ENCODE results near the gene PIGP. TPM values are rescaled to one million over a fixed set of nuclear protein-coding genes. Genes with fewer than 3 reads are reported as not detected.
"Not testable (repeated sequence)": the region's sequence is repeated elsewhere in the genome, so short reads cannot be mapped to it uniquely, and the experiment has no call there.

Gene PIGP
- total RNA-seq, 2 experiments from 2014 or later: 12.0 to 15.2 TPM

- ATAC-seq (no peak), DNase-seq (no peak)
- Mint-ChIP-seq H3K27ac (no peak overlapping the region), H3K4me3 (no peak overlapping the region), H3K36me3 (ENCODE audit: low read depth) (no peaks in the 10 kb centered on the region), H3K4me1 (ENCODE audit: low read depth) (peaks cover 9% of the 10 kb centered on the region), H3K27me3 (ENCODE audit: low read depth) (peaks cover 12% of the 10 kb centered on the region), H3K9me3 (ENCODE audit: insufficient read depth) (no peaks in the 10 kb centered on the region)
- POLR2A ChIA-PET: no interaction called here
- CTCF ChIA-PET: no interaction called here
These were observed 13.7 kb downstream of the PIGP start for GRCh38 chr21:37059181-37059580.

DNA sequence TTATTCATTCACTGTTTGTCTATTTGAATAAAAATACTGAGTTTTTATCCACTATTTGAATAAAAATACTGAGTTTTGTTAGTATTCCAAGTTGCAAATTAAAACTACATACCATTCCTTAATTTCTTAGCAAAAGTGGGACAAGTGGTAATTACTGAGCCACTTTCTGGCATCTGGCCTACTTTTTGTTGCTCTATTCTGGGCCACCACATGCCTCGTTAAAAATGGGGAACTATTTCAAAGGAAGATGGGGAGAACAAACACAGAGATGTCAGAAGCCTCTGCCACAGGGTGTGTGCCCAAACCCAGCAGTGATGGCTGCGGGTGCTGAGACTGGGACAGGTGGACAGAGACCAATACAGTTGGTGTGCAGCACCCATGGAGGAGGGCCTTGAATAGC lies 14.6 kb downstream of the PIGP start:
- Mint-ChIP-seq H3K36me3 (ENCODE audit: low read depth) (no peaks in the 10 kb centered on the region), H3K27ac (no peak overlapping the region), H3K4me3 (no peak overlapping the region), H3K9me3 (ENCODE audit: insufficient read depth) (no peaks in the 10 kb centered on the region), H3K27me3 (ENCODE audit: low read depth) (peaks cover 15% of the 10 kb centered on the region), H3K4me1 (ENCODE audit: low read depth) (peaks cover 9% of the 10 kb centered on the region)
- CTCF ChIA-PET: no interaction called here
- ATAC-seq (no peak), DNase-seq (no peak)
- POLR2A ChIA-PET: interaction anchor here (0.5 kb wide), 1 partner anchor 16 kb away, joined by 3 read pairs; no protein-coding TSS in a partner anchor

DNA sequence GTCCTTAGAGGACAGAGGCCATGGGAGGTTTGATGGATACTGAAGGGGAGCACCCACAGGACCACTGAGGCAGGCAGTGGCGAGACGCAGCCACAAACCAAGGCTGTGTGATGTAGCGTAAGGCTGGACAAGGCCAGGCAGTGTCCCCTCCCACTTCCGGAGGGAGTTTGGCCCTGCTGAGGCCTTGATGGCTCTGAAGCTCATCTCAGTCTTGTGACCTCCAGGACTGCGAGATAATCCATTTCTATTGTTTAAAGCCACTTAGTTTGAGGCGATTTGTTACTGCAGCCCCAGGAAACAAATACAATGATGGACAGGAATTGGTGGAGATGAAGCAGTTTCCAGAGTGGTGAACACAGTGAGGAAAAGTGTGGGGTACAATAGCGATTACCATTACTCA lies 15.3 kb downstream of the PIGP start:
- Mint-ChIP-seq H3K36me3 (ENCODE audit: low read depth) (no peaks in the 10 kb centered on the region), H3K27ac (no peak overlapping the region), H3K27me3 (ENCODE audit: low read depth) (peaks cover 15% of the 10 kb centered on the region), H3K9me3 (ENCODE audit: insufficient read depth) (no peaks in the 10 kb centered on the region), H3K4me1 (ENCODE audit: low read depth) (peaks cover 9% of the 10 kb centered on the region), H3K4me3 (no peak overlapping the region)
- POLR2A ChIA-PET: no interaction called here
- DNase-seq (no peak), ATAC-seq (no peak)
- CTCF ChIA-PET: no interaction called here

DNA sequence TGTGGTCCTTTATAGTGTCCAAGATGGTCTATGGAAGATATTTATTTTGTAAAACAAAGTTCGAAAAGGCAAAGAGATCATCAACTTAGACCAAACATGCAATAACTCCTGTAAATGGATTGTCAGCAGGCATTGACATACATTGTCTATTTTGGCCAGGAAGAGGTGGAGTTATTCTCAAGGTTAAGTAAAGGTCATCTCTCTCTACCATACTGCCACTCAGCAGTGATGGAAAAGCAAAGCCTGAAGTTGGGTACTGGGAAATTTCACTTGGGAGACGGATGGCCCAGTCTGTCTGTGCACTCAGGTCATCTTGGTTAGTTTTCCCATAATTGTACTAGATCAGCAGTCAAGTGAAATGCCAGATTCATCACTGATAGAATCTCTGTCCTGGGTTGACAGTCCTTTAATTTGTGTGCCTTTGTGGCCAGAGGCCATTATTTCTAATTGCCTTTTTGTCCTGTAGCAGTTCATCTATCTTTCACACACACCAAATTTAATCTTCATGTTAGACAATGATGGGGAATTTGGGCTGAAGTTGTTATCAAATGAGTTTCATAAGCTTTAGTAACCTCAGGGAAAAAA lies 17.5 kb downstream of the PIGP start:
- Mint-ChIP-seq H3K9me3 (ENCODE audit: insufficient read depth) (no peaks in the 10 kb centered on the region), H3K27me3 (ENCODE audit: low read depth) (peaks cover 15% of the 10 kb centered on the region), H3K36me3 (ENCODE audit: low read depth) (no peaks in the 10 kb centered on the region), H3K4me3 (no peak overlapping the region), H3K4me1 (ENCODE audit: low read depth) (no peaks in the 10 kb centered on the region), H3K27ac (no peak overlapping the region)
- POLR2A ChIA-PET: no interaction called here
- CTCF ChIA-PET: interaction anchor here (1.1 kb wide), 1 partner anchor 17 kb away, joined by 3 read pairs; no protein-coding TSS in a partner anchor
- no peak for ATAC-seq
- no peak for DNase-seq

GRCh38 chr21:37049741-37050140 lies 23.1 kb downstream of the PIGP start:
- ATAC-seq; DNase-seq; CTCF ChIA-PET; H3K9me3 Mint-ChIP-seq (ENCODE audit: insufficient read depth); H3K4me3 Mint-ChIP-seq; H3K27ac Mint-ChIP-seq; POLR2A ChIA-PET; H3K36me3 Mint-ChIP-seq (ENCODE audit: low read depth): not testable (repeated sequence)
- H3K27me3 Mint-ChIP-seq (ENCODE audit: low read depth): peaks cover 28% of the 10 kb centered on the region
- peaks cover 11% of the 10 kb centered on the region for H3K4me1 Mint-ChIP-seq (ENCODE audit: low read depth)

DNA sequence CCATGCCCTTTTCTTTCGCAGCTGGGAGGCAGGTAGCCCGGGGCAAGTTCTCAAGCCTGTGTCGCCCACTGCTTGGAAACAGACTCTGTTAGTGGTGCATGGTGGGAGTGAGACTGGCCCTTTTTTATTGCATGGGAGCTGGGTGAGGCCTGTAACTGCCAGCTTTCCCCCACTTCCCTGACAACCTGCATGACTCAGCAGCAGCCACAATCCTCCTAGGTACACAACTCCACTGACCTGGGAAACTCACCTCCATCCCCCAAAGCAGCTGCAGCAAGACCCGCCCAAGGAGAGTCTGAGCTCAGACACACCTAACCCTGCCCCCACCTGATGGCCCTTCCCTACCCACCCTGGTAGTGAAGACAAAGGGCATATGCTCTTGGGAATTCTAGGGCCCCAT lies 25.8 kb downstream of the PIGP start:
- Mint-ChIP-seq H3K9me3 (ENCODE audit: insufficient read depth) (no peaks in the 10 kb centered on the region), H3K4me3 (no peak overlapping the region), H3K36me3 (ENCODE audit: low read depth) (no peaks in the 10 kb centered on the region), H3K4me1 (ENCODE audit: low read depth) (peaks cover 16% of the 10 kb centered on the region), H3K27me3 (ENCODE audit: low read depth) (peaks cover 23% of the 10 kb centered on the region), H3K27ac (no peak overlapping the region)
- ChIA-PET CTCF (no interaction called here), POLR2A (no interaction called here)
- no peak for DNase-seq
- no peak for ATAC-seq

- H3K4me3 Mint-ChIP-seq: no peak overlapping the region
- H3K27me3 Mint-ChIP-seq (ENCODE audit: low read depth): peaks cover 23% of the 10 kb centered on the region
- no peak overlapping the region for H3K27ac Mint-ChIP-seq
- ATAC-seq (no peak), DNase-seq (no peak)
- POLR2A ChIA-PET: interaction anchor here (0.7 kb wide), 1 partner anchor 283 kb away, joined by 3 read pairs; no protein-coding TSS in a partner anchor
- H3K4me1 Mint-ChIP-seq (ENCODE audit: low read depth): peaks cover 16% of the 10 kb centered on the region
- no peaks in the 10 kb centered on the region for H3K36me3 Mint-ChIP-seq (ENCODE audit: low read depth)
- H3K9me3 Mint-ChIP-seq (ENCODE audit: insufficient read depth): no peaks in the 10 kb centered on the region
- CTCF ChIA-PET: interaction anchor here (0.6 to 1.2 kb wide), 2 partner anchors 68 to 79 kb away, joined by 3 read pairs; partner anchors contain the start of gene HLCS
These were observed 27.3 kb downstream of the PIGP start for GRCh38 chr21:37045556-37045955.

GRCh38 chr21:37045149-37045548 lies 27.7 kb downstream of the PIGP start:
- POLR2A ChIA-PET: no interaction called here

GRCh38 chr21:37044643-37045042 lies 28.2 kb downstream of the PIGP start:
- Mint-ChIP-seq H3K4me3 (no peak overlapping the region), H3K27me3 (ENCODE audit: low read depth) (peaks cover 20% of the 10 kb centered on the region), H3K4me1 (ENCODE audit: low read depth) (peaks cover 16% of the 10 kb centered on the region), H3K36me3 (ENCODE audit: low read depth) (no peaks in the 10 kb centered on the region), H3K27ac (no peak overlapping the region), H3K9me3 (ENCODE audit: insufficient read depth) (no peaks in the 10 kb centered on the region)
- POLR2A ChIA-PET: no interaction called here
- DNase-seq (no peak), ATAC-seq (no peak)
- CTCF ChIA-PET: interaction anchor here (1.2 kb wide), 1 partner anchor 78 kb away, joined by 3 read pairs; the partner anchor contains the start of gene HLCS

More at GRCh38 chr21:37045149-37045548, 27.7 kb downstream of the PIGP start:
- peak; percentile 59 for DNase-seq
- CTCF ChIA-PET: interaction anchor here (1.2 kb wide), 1 partner anchor 78 kb away, joined by 3 read pairs; the partner anchor contains the start of gene HLCS
- H3K9me3 Mint-ChIP-seq (ENCODE audit: insufficient read depth): no peaks in the 10 kb centered on the region
- peaks cover 23% of the 10 kb centered on the region for H3K27me3 Mint-ChIP-seq (ENCODE audit: low read depth)
- no peak overlapping the region for H3K27ac Mint-ChIP-seq
- H3K4me1 Mint-ChIP-seq (ENCODE audit: low read depth): peaks cover 16% of the 10 kb centered on the region
- ATAC-seq: peak; percentile 89
- H3K36me3 Mint-ChIP-seq (ENCODE audit: low read depth): no peaks in the 10 kb centered on the region
- no peak overlapping the region for H3K4me3 Mint-ChIP-seq

DNA sequence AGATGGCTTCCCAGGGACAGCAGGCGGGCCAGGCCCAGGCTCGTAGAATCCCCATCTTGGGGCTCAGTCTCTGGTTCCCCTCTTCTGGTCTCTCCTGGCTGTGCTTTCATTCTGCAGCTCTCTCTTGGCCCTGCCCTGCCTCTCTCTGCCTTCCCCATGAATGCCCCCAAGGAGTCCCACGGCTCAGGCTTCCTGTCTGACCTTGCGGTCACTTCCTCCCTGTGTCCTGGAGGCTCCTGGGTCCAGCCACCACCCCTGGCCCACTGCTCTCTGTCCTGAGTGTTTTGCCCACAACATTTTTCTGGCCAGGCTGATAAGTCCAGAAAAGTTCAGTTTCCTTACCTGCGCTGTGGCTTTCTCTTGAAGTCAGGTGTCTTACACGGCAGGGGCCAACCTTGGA lies 29.1 kb downstream of the PIGP start:
- Mint-ChIP-seq H3K9me3 (ENCODE audit: insufficient read depth) (no peaks in the 10 kb centered on the region), H3K27me3 (ENCODE audit: low read depth) (peaks cover 15% of the 10 kb centered on the region), H3K36me3 (ENCODE audit: low read depth) (no peaks in the 10 kb centered on the region), H3K27ac (no peak overlapping the region), H3K4me1 (ENCODE audit: low read depth) (peaks cover 16% of the 10 kb centered on the region), H3K4me3 (no peak overlapping the region)
- ATAC-seq (no peak), DNase-seq (no peak)
- ChIA-PET POLR2A (no interaction called here), CTCF (no interaction called here)

GRCh38 chr21:37041706-37042271 lies 31.1 kb downstream of the PIGP start:
- Mint-ChIP-seq H3K36me3 (ENCODE audit: low read depth) (no peaks in the 10 kb centered on the region), H3K4me3 (no peak overlapping the region), H3K9me3 (ENCODE audit: insufficient read depth) (no peaks in the 10 kb centered on the region), H3K27me3 (ENCODE audit: low read depth) (peaks cover 6% of the 10 kb centered on the region), H3K4me1 (ENCODE audit: low read depth) (peaks cover 16% of the 10 kb centered on the region), H3K27ac (no peak overlapping the region)
- ChIA-PET POLR2A (interaction anchor here (0.9 kb wide), 1 partner anchor 30 kb away, joined by 3 read pairs; no protein-coding TSS in a partner anchor), CTCF (no interaction called here)
- DNase-seq (no peak), ATAC-seq (no peak)

- ChIA-PET POLR2A (no interaction called here), CTCF (interaction anchor here (0.6 to 1.1 kb wide), 2 partner anchors 31 to 39 kb away, joined by 3 read pairs; no protein-coding TSS in a partner anchor)
- H3K9me3 Mint-ChIP-seq (ENCODE audit: insufficient read depth): no peaks in the 10 kb centered on the region
- no peaks in the 10 kb centered on the region for H3K36me3 Mint-ChIP-seq (ENCODE audit: low read depth)
- ATAC-seq (no peak), DNase-seq (no peak)
- peaks cover 8% of the 10 kb centered on the region for H3K27me3 Mint-ChIP-seq (ENCODE audit: low read depth)
- no peak overlapping the region for H3K4me3 Mint-ChIP-seq
- H3K27ac Mint-ChIP-seq: no peak overlapping the region
- peaks cover 10% of the 10 kb centered on the region for H3K4me1 Mint-ChIP-seq (ENCODE audit: low read depth)
These were observed 32.7 kb downstream of the PIGP start for GRCh38 chr21:37040212-37040611.
